Left lobe of liver (tissue), 2 donors: ENCODE measurements around the gene MLH1. TPM values are rescaled to one million over a fixed set of nuclear protein-coding genes. Genes with fewer than 3 reads are reported as not detected.
A peak's percentile ranks its signal among the peaks of the same experiment; 100 is the strongest.
"Not testable (repeated sequence)": the region's sequence is repeated elsewhere in the genome, so short reads cannot be mapped to it uniquely, and the experiment has no call there.

ENCODE experiments used
- ATAC-seq: fragments of 200-7000 bp; cut with Tn5 transposase; one replicate; pipeline ENCODE4 v1.9.1; 2020; ENCODE audit warnings: mild to moderate bottlenecking, moderate library complexity
- DNase-seq: peaks from one replicate; pipeline ENCODE4 v3.0.0-alpha.2; 2020; ENCODE audit warnings: low spot score
- total RNA-seq: library from RNA; stranded (reverse); gene quantifications from one replicate; pipeline ENCODE4 v1.2.1, GENCODE V29; 2021
- donor health status: DM: no; HTN: no; CAD: no; lungs with moderate emphysema.
- donor health status: DM: no; HTN: yes; CAD: no.

The MLH1 gene
- total RNA-seq, 1 donor from 2014 or later, result 13.9 TPM

GRCh38 chr3:37031096-37031682, 37.9 kb downstream of the MLH1 start:
- ATAC-seq (peak; percentile 67), DNase-seq (no peak)

- no peak for ATAC-seq
- DNase-seq, result no peak
Observed at GRCh38 chr3:37032961-37033360, 39.6 kb downstream of the MLH1 start.

- DNase-seq (no peak), ATAC-seq (no peak)
Observed at GRCh38 chr3:37037352-37037751, 44.0 kb downstream of the MLH1 start.

- ATAC-seq (no peak), DNase-seq (no peak)
Observed at GRCh38 chr3:37039161-37039846, 46.0 kb downstream of the MLH1 start.

- DNase-seq, result no peak
- no peak for ATAC-seq
Observed at GRCh38 chr3:37040231-37040630, 46.9 kb downstream of the MLH1 start.

GRCh38 chr3:37041546-37042195, 48.4 kb downstream of the MLH1 start:
- ATAC-seq (no peak), DNase-seq (no peak)

- not testable (repeated sequence) for DNase-seq
- peak; percentile 27 for ATAC-seq
Observed at GRCh38 chr3:37042712-37043111, 49.4 kb downstream of the MLH1 start.

- ATAC-seq, result peak; percentile 33
- no peak for DNase-seq
Observed at GRCh38 chr3:37050282-37050681, 57.0 kb downstream of the MLH1 start.

GRCh38 chr3:37052860-37053259, 59.5 kb downstream of the MLH1 start:
- ATAC-seq (peak; percentile 86), DNase-seq (no peak)

GRCh38 chr3:37053337-37053736, 60.0 kb downstream of the MLH1 start:
- DNase-seq (no peak), ATAC-seq (peak; percentile 63)

- ATAC-seq (peak; percentile 20), DNase-seq (no peak)
Observed at GRCh38 chr3:37053753-37054152, 60.4 kb downstream of the MLH1 start.

GRCh38 chr3:37054370-37054769, 61.1 kb downstream of the MLH1 start:
- no peak for DNase-seq
- ATAC-seq, result no peak

GRCh38 chr3:37055077-37055476, 61.8 kb downstream of the MLH1 start:
- ATAC-seq, result not testable (repeated sequence)

GRCh38 chr3:37056826-37057225, 63.5 kb downstream of the MLH1 start:
- no peak for ATAC-seq

More at GRCh38 chr3:37055077-37055476, 61.8 kb downstream of the MLH1 start:
- DNase-seq, result not testable (repeated sequence)

GRCh38 chr3:37058117-37058516, 64.8 kb downstream of the MLH1 start:
- no peak for DNase-seq
- no peak for ATAC-seq

More at GRCh38 chr3:37056826-37057225, 63.5 kb downstream of the MLH1 start:
- DNase-seq, result no peak

GRCh38 chr3:37064747-37065146, 71.4 kb downstream of the MLH1 start:
- DNase-seq (no peak), ATAC-seq (no peak)

GRCh38 chr3:37067577-37067976, 74.3 kb downstream of the MLH1 start:
- ATAC-seq (no peak), DNase-seq (no peak)

GRCh38 chr3:37068031-37068430, 74.7 kb downstream of the MLH1 start:
- ATAC-seq (no peak), DNase-seq (no peak)

GRCh38 chr3:37071921-37072320, 78.6 kb downstream of the MLH1 start:
- ATAC-seq, result no peak
- DNase-seq, result no peak

GRCh38 chr3:37072892-37073291, 79.6 kb downstream of the MLH1 start:
- no peak for ATAC-seq
- no peak for DNase-seq

GRCh38 chr3:37074178-37074577, 80.9 kb downstream of the MLH1 start:
- ATAC-seq (no peak), DNase-seq (no peak)

GRCh38 chr3:37075955-37076354, 82.6 kb downstream of the MLH1 start:
- ATAC-seq, result no peak

More at GRCh38 chr3:37075955-37076354, 82.6 kb downstream of the MLH1 start:
- no peak for DNase-seq
